Smooth muscle cell of the coronary artery (primary cell): ENCODE results near the gene TNFSF12. TPM values are rescaled to one million over a fixed set of nuclear protein-coding genes. Genes with fewer than 3 reads are reported as not detected.

ENCODE experiments used
- total RNA-seq: library from RNA; depleted of rRNA; stranded (reverse); fragments of >200 nt; gene quantifications from 2 replicates; pipeline ENCODE4 v1.2.3, GENCODE V29; 2014; ENCODE audit warnings: low replicate concordance

Gene TNFSF12, protein sequence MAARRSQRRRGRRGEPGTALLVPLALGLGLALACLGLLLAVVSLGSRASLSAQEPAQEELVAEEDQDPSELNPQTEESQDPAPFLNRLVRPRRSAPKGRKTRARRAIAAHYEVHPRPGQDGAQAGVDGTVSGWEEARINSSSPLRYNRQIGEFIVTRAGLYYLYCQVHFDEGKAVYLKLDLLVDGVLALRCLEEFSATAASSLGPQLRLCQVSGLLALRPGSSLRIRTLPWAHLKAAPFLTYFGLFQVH
- total RNA-seq: 3.9 TPM in 2 replicates

DNA sequence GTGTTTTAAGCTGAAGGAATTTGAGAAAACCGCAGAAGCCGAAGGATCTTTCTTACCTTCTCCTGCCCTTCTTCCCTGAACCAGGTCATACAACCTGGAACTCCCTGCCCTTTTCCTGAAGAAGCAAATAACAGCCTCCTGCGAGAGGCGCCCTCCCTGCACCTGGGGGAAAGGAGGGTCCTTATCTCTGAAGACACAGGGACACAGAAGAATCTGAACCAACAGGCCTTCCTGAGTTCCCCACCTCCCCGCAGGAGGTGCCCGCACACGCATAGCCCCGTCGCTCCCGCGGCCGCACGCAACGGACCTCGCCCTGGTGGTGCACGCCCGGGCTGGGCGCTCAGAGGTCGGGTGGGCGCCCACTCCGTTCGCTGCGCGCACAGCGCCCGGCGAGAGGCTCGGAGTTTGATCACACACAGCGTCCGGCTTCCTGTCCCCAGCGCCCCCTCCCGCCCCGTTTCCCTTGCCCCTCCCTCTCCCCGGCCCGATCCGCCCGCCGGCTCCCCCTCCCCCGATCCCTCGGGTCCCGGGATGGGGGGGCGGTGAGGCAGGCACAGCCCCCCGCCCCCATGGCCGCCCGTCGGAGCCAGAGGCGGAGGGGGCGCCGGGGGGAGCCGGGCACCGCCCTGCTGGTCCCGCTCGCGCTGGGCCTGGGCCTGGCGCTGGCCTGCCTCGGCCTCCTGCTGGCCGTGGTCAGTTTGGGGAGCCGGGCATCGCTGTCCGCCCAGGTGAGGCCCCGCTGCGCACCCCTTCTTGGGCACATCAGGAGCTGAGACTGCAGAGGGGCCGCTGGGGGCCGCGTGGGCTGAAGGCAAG, at the start of gene TNFSF12:
Gene TNFSF12, plus strand, starts transcription at position 474 of the 816 bp plus-strand sequence. Its CDS starts 96 bp downstream, at position 570.

GRCh38 chr17:7558544-7559319, 9.9 kb downstream of the TNFSF12 start, which contains the start of gene TNFSF13:
TNFSF13 (plus strand) TSS chr17:7558750; CDS start chr17:7559040, 290 bp downstream.

DNA sequence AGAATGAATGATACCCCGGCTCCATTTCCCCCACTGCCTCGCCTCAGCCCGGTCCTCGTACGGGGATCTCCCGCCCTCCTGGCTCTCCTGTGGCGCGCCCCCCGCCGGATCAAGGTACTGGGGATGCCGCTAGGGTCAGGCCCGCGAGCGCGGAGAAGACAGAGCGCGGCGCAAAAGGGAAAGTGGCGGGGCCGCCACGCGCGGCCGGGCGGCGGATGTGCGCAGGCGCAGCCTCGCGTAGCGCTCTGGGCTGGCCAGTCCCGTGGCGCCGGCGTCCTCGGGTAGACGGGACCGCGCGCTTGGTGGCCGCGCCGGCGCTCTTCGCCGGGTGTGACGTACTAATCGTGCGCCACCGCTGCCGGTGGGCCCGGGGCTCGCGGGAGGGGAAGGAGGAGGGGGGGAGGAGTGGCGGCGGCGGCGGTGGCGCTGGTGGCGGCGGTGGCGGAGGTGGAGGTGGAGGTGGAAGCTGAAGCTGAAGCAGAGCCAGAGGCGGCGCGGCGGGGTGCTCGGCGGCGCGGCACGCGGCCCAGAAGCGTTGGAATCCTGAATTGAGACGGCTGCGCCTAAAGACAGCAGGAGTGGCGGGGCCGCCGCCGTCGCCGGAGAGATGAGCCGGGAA, 12.8 kb downstream of the TNFSF12 start, which contains the start of gene SENP3:
Gene SENP3, plus strand, starts transcription at position 331 of the 619 bp plus-strand sequence. CDS start 1,158 bp downstream, outside the sequence.

DNA sequence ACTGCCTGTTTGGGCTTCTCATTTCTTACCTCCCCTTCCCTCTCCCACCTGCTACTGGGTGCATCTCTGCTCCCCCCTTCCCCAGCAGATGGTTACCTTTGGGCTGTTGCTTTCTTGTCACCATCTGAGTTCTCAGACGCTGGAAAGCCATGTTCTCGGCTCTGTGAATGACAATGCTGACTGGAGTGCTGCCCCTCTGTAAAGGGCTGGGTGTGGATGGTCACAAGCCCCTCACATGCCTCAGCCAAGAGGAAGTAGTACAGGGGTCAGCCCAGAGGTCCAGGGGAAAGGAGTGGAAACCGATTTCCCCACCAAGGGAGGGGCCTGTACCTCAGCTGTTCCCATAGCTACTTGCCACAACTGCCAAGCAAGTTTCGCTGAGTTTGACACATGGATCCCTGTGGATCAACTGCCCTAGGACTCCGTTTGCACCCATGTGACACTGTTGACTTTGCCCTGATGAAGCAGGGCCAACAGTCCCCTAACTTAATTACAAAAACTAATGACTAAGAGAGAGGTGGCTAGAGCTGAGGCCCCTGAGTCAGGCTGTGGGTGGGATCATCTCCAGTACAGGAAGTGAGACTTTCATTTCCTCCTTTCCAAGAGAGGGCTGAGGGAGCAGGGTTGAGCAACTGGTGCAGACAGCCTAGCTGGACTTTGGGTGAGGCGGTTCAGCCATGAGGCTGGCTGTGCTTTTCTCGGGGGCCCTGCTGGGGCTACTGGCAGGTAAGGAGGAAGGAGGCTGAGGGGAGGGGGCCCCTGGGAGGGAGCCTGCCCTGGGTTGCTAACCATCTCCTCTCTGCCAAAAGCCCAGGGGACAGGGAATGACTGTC, 30.4 kb downstream of the TNFSF12 start, which contains the start of gene CD68:
Gene CD68, plus strand, starts transcription at position 638 of the 833 bp plus-strand sequence. Its CDS starts 40 bp downstream, at position 678.

GRCh38 chr17:7583253-7584109, 34.6 kb downstream of the TNFSF12 start, which contains the start of gene MPDU1:
MPDU1 (plus strand) TSS chr17:7583852; CDS start chr17:7583863, 11 bp downstream.

GRCh38 chr17:7589891-7590691, 41.2 kb downstream of the TNFSF12 start, which contains the start of gene SOX15:
SOX15 (minus strand) TSS chr17:7590094; CDS start chr17:7589676, 418 bp downstream.

Other genes starting within 250 kb of the TNFSF12 start
- 688 and 774 TPM in 2 replicates for gene EIF5A, start 241.4 kb upstream of the TNFSF12 start, total RNA-seq
- 21.7 and 32.9 TPM in 2 replicates for gene GPS2, start 233.7 kb upstream of the TNFSF12 start, total RNA-seq
- gene NEURL4, start 219.7 kb upstream of the TNFSF12 start, total RNA-seq: 16.8 and 28.4 TPM in 2 replicates
- gene ACAP1, start 212.5 kb upstream of the TNFSF12 start, total RNA-seq: 1.3 and 4.3 TPM in 2 replicates
- gene KCTD11, start 196.9 kb upstream of the TNFSF12 start, total RNA-seq: 4.9 and 10.4 TPM in 2 replicates
- gene TMEM95, start 193.9 kb upstream of the TNFSF12 start, total RNA-seq: not detected in 2 replicates
- gene TNK1, start 168.0 kb upstream of the TNFSF12 start, total RNA-seq: 0.08 and 0.35 TPM in 2 replicates
- 8.5 and 23.2 TPM in 2 replicates for gene PLSCR3, start 154.5 kb upstream of the TNFSF12 start, total RNA-seq
- gene TMEM256, start 145.0 kb upstream of the TNFSF12 start, total RNA-seq: 42.7 and 135 TPM in 2 replicates
- gene NLGN2, start 141.2 kb upstream of the TNFSF12 start, total RNA-seq: 3.7 and 5.0 TPM in 2 replicates
- not detected in 2 replicates for gene SPEM1, start 128.7 kb upstream of the TNFSF12 start, total RNA-seq
- gene SPEM2, start 123.4 kb upstream of the TNFSF12 start, total RNA-seq: not detected in 2 replicates
- gene SPEM3, start 120.2 kb upstream of the TNFSF12 start, total RNA-seq: not detected in 2 replicates
- 0.94 and 4.4 TPM in 2 replicates for gene TMEM102, start 113.6 kb upstream of the TNFSF12 start, total RNA-seq
- gene FGF11, start 109.5 kb upstream of the TNFSF12 start, total RNA-seq: 2.6 and 5.4 TPM in 2 replicates
- 7.1 and 9.6 TPM in 2 replicates for gene CHRNB1, start 104.0 kb upstream of the TNFSF12 start, total RNA-seq
- 9.2 and 9.8 TPM in 2 replicates for gene ZBTB4, start 69.4 kb upstream of the TNFSF12 start, total RNA-seq
- not detected in 2 replicates for gene SLC35G6, start 67.6 kb upstream of the TNFSF12 start, total RNA-seq
- gene POLR2A, start 64.7 kb upstream of the TNFSF12 start, total RNA-seq: 62.8 and 87.6 TPM in 2 replicates
- 0.59 and 1.1 TPM in 2 replicates for gene TNFSF13, start 9.7 kb downstream of the TNFSF12 start, total RNA-seq
- gene SENP3, start 12.9 kb downstream of the TNFSF12 start, total RNA-seq: 45.4 and 76.6 TPM in 2 replicates
- gene CD68, start 30.6 kb downstream of the TNFSF12 start, total RNA-seq: 4.7 and 22.3 TPM in 2 replicates
- gene MPDU1, start 34.8 kb downstream of the TNFSF12 start, total RNA-seq: 48.6 and 59.0 TPM in 2 replicates
- gene SOX15, start 41.0 kb downstream of the TNFSF12 start, total RNA-seq: 0.23 TPM in 1 of 2 replicates, not detected in the other
- 24.0 and 58.9 TPM in 2 replicates for gene FXR2, start 65.8 kb downstream of the TNFSF12 start, total RNA-seq
- gene SAT2, start 78.8 kb downstream of the TNFSF12 start, total RNA-seq: 39.1 and 56.6 TPM in 2 replicates
- gene SHBG, start 81.1 kb downstream of the TNFSF12 start, total RNA-seq: 0.23 and 1.2 TPM in 2 replicates
- gene ATP1B2, start 101.9 kb downstream of the TNFSF12 start, total RNA-seq: not detected in 2 replicates
- gene TP53, start 138.4 kb downstream of the TNFSF12 start, total RNA-seq: 14.3 and 23.0 TPM in 2 replicates
- 2.6 and 4.6 TPM in 2 replicates for gene WRAP53, start 139.4 kb downstream of the TNFSF12 start, total RNA-seq
- 0.47 and 1.4 TPM in 2 replicates for gene EFNB3, start 156.1 kb downstream of the TNFSF12 start, total RNA-seq
- 0.15 and 0.35 TPM in 2 replicates for gene DNAH2, start 168.7 kb downstream of the TNFSF12 start, total RNA-seq